ENCODE results near the gene PECR. TPM values are rescaled to one million over a fixed set of nuclear protein-coding genes. Genes with fewer than 3 reads are reported as not detected.

PECR gene
- total RNA-seq, 4 donors from 2014 or later = 4.9 to 15.3 (median 7.7) TPM

DNA sequence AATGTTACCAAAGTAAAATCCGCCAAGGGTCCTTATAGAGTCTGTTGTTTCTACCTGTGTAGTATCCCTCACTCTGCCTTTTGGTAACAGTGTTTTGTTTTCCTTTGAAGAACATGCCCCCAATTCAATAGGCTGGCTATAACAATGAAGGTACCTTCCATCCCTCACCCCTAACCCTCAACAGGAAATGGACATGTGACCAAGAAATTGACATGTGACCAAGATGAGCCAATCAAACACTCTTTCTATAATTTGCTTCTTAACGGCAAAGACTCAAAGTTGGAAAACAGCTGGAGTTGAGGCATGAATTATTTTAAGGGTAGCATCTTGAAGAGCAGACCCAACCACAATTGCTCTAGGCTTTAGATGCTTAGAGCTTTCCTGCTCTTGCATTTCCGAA, 62.9 kb downstream of the PECR start:
- ATAC-seq = no peak
- no peaks in the 10 kb centered on the region for H3K27me3 ChIP-seq
- no peaks in the 10 kb centered on the region for H3K9me3 ChIP-seq
- no peak overlapping the region for H3K4me3 ChIP-seq
- H3K36me3 ChIP-seq = no peaks in the 10 kb centered on the region
- WGBS, 2 donors (ENCODE audit: low coverage in 1 of 2) = 87 to 89% methylated on average over 3 of the region's 3 CpGs
- no peak overlapping the region for H3K27ac ChIP-seq
- peaks cover 0 to 5% (median 2%) of the 10 kb centered on the region in 3 donors for H3K4me1 ChIP-seq
- TF ChIP-seq POLR2AphosphoS5 (IDR thresholded peaks at IDR 0.05) = no peak
- TF ChIP-seq EP300 (IDR thresholded peaks at IDR 0.05) = no peak
- TF ChIP-seq, protein P1, sequence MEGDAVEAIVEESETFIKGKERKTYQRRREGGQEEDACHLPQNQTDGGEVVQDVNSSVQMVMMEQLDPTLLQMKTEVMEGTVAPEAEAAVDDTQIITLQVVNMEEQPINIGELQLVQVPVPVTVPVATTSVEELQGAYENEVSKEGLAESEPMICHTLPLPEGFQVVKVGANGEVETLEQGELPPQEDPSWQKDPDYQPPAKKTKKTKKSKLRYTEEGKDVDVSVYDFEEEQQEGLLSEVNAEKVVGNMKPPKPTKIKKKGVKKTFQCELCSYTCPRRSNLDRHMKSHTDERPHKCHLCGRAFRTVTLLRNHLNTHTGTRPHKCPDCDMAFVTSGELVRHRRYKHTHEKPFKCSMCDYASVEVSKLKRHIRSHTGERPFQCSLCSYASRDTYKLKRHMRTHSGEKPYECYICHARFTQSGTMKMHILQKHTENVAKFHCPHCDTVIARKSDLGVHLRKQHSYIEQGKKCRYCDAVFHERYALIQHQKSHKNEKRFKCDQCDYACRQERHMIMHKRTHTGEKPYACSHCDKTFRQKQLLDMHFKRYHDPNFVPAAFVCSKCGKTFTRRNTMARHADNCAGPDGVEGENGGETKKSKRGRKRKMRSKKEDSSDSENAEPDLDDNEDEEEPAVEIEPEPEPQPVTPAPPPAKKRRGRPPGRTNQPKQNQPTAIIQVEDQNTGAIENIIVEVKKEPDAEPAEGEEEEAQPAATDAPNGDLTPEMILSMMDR (IDR thresholded peaks at IDR 0.05) = no peak

DNA sequence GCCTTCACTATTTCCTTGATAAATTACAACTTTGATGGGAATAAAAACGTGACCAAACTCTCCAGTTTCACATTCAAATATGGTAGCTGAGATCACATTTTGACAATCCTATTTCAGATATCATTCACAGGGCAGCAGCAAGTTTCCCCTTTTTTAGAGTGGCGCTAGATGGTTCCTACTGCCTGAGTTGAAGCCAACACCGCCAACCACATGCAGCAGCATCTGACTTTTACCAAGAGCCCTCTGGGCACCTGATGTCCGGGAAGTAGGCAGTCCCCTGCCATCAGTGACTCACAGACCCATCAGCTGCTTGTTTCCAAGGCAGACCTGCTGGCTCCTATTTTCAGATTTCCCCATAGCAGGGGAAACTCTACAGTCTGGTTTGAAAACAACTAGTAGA, 64.2 kb downstream of the PECR start:
- no peaks in the 10 kb centered on the region for H3K36me3 ChIP-seq
- no peaks in the 10 kb centered on the region for H3K9me3 ChIP-seq
- no peak for ATAC-seq
- H3K27me3 ChIP-seq = no peaks in the 10 kb centered on the region
- TF ChIP-seq POLR2A (IDR thresholded peaks at IDR 0.05) = no peak
- TF ChIP-seq EP300 (IDR thresholded peaks at IDR 0.05) = no peak
- TF ChIP-seq POLR2AphosphoS5 (IDR thresholded peaks at IDR 0.05) = no peak
- H3K4me3 ChIP-seq = no peak overlapping the region
- H3K4me1 ChIP-seq = peaks cover 0 to 16% (median 7%) of the 10 kb centered on the region in 3 donors
- 50 to 86% methylated on average over 1 to 4 of the region's 4 CpGs for WGBS, 2 donors (ENCODE audit: low coverage in 1 of 2)
- H3K27ac ChIP-seq = no peak overlapping the region

DNA sequence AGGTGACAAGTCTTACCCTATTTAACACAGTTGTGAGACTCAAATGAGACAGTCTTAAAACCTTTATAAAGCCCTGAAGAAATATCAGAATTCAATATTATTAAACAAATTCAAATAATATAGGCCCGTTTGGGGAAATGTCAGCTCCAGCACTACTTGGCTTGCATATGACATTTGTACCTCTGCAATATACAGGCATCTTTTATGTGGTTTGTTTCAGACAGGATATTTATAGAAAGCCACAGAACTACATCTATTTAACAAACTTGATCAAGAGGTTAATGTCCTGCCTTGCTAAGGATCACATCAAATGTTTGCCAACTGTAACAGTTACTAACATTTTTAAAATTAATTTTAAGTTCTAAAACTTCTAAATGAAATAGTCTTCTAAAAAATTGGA, 65.0 kb downstream of the PECR start:
- peaks cover 0 to 17% (median 7%) of the 10 kb centered on the region in 3 donors for H3K4me1 ChIP-seq
- H3K27ac ChIP-seq = no peak overlapping the region
- 69 to 100% methylated on average over 1 of the region's 1 CpG for WGBS, 2 donors (ENCODE audit: low coverage in 1 of 2)
- TF ChIP-seq, protein P1 (IDR thresholded peaks at IDR 0.05) = no peak
- TF ChIP-seq POLR2A (IDR thresholded peaks at IDR 0.05) = no peak
- TF ChIP-seq EP300 (IDR thresholded peaks at IDR 0.05) = no peak
- TF ChIP-seq POLR2AphosphoS5 (IDR thresholded peaks at IDR 0.05) = no peak
- H3K9me3 ChIP-seq = no peaks in the 10 kb centered on the region
- H3K27me3 ChIP-seq = no peaks in the 10 kb centered on the region
- no peak overlapping the region for H3K4me3 ChIP-seq
- no peaks in the 10 kb centered on the region for H3K36me3 ChIP-seq
- ATAC-seq = no peak

DNA sequence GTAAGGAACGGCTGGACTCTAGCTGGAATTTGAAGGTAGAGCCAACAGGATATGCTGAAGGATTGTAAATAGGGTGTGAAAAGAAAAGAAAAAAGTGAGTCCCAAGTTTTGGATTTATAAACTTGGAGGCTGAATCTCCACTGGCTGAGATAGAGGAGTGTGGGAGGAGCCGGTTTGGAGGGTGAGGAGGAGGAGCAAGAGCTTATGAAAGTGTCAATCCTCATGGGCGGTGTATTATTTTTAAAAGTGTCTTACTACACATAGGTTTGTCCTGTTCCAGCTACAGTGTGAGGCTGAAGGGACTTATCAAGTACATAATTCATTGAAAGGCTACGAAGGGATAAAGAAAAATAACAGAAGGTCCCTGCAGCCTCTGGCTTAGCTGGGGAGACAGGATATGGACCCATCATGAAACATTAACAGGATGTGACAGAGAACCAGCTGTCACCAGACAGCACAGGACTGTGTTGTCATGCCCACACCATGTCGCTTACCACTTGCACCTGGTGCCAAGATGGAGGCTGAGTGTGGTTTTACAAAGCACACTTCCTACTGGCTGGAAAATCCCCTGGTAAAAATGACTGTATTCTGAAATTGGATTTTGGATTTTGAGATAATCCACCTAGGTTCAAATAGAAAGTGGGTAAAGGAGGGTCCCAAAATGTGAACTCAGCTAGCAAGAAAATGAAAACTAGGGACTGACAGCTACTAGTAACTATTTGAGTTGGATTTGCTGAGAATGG, 65.7 kb downstream of the PECR start:
- 84 to 100% methylated on average over 3 to 5 of the region's 5 CpGs for WGBS, 2 donors (ENCODE audit: low coverage in 1 of 2)
- Histone ChIP-seq H3K9me3 (no peaks in the 10 kb centered on the region), H3K36me3 (no peaks in the 10 kb centered on the region), H3K4me3 (no peak overlapping the region), H3K27ac (no peak overlapping the region), H3K4me1 (peaks cover 0 to 17% (median 7%) of the 10 kb centered on the region in 3 donors), H3K27me3 (no peaks in the 10 kb centered on the region)
- no peak for ATAC-seq
- TF ChIP-seq, protein P1 (IDR thresholded peaks at IDR 0.05) = no peak
- no peak for TF ChIP-seq POLR2A (IDR thresholded peaks at IDR 0.05)
- TF ChIP-seq POLR2AphosphoS5 (IDR thresholded peaks at IDR 0.05) = no peak
- TF ChIP-seq EP300 (IDR thresholded peaks at IDR 0.05) = no peak

DNA sequence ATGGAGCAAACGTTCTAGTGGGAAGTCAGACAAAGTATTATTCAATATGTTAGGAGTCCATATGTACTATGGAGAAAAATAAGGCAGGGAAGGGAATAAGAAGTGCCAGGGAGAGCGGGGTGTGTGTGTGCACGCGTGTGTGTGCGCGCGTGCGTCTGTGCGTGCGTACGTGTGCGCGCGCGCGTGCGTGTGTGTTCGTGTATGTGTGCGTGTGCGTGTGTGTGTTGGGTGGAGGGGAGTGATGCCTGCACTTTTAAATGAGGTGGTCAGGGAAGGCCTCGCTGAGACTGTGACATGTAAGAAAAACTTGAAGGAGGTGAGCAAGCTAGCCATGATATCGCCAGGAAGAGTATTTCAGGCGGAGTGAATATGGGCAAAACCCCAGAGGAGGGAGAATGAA, 66.6 kb downstream of the PECR start:
- no peaks in the 10 kb centered on the region for H3K36me3 ChIP-seq
- no peak overlapping the region for H3K4me3 ChIP-seq
- no peaks in the 10 kb centered on the region for H3K9me3 ChIP-seq
- H3K27ac ChIP-seq = no peak overlapping the region
- TF ChIP-seq POLR2AphosphoS5 (IDR thresholded peaks at IDR 0.05) (no peak), EP300 (IDR thresholded peaks at IDR 0.05) (no peak), POLR2A (IDR thresholded peaks at IDR 0.05) (no peak)
- TF ChIP-seq, protein P1 (IDR thresholded peaks at IDR 0.05) = no peak
- ATAC-seq = no peak
- WGBS, 2 donors (ENCODE audit: low coverage in 1 of 2) = 90 to 100% methylated on average over 6 to 23 of the region's 23 CpGs
- no peaks in the 10 kb centered on the region for H3K27me3 ChIP-seq
- H3K4me1 ChIP-seq = peaks cover 0 to 17% (median 7%) of the 10 kb centered on the region in 3 donors
